ENCODE measurements around the gene TSG101.

TSG101 gene

GRCh38 chr11:18490319-18490718, 36.4 kb downstream of the TSG101 start:
- no peak overlapping the region for H3K4me3 ChIP-seq (ENCODE audit: low read depth, low read length)
- POLR2A ChIA-PET: no interaction called here
- no peak overlapping the region for H3K27ac ChIP-seq (ENCODE audit: extremely low read depth, low read depth, low read length)
- H3K4me1 ChIP-seq (ENCODE audit: control insufficient read depth, insufficient read depth, low read length): peaks cover 8% of the 10 kb centered on the region; the same call in 1 of the 2 replicates
- CTCF ChIA-PET: no interaction called here
- H3K36me3 ChIP-seq (ENCODE audit: control insufficient read depth in 2 of 2, insufficient read depth in 1 of 2, low read length in 2 of 2): peaks cover 0 to 43% of the 10 kb centered on the region in 2 experiments; a peak in 1 of 3 replicates
- no peaks in the 10 kb centered on the region for H3K9me3 ChIP-seq (ENCODE audit: control insufficient read depth, insufficient read depth, low read depth, low read length)
- TF ChIP-seq OVOL3 (tag by site-specific recombination; IDR thresholded peaks at IDR 0.05) (no peak), GLI2 (tag by site-specific recombination; IDR thresholded peaks at IDR 0.05; ENCODE audit: borderline replicate concordance, low read depth) (no peak), SP3 (tag by site-specific recombination; IDR thresholded peaks at IDR 0.05) (no peak), ZNF548 (tag by site-specific recombination; IDR thresholded peaks at IDR 0.05) (no peak), ZNF174 (tag by site-specific recombination; IDR thresholded peaks at IDR 0.05) (no peak), ZNF48 (tag by site-specific recombination; IDR thresholded peaks at IDR 0.05) (no peak), ZNF362 (tag by site-specific recombination; IDR thresholded peaks at IDR 0.05) (no peak), TCF7L2 (IDR thresholded peaks at IDR 0.05; ENCODE audit: borderline replicate concordance, low read depth, low read length) (no peak), ZSCAN4 (tag by site-specific recombination; IDR thresholded peaks at IDR 0.05) (no peak), ZNF211 (tag by site-specific recombination; IDR thresholded peaks at IDR 0.05; ENCODE audit: low read depth) (no peak), ZSCAN23 (tag by site-specific recombination; IDR thresholded peaks at IDR 0.05) (no peak), ZNF175 (tag by site-specific recombination; IDR thresholded peaks at IDR 0.05) (no peak), ZNF529 (tag by site-specific recombination; IDR thresholded peaks at IDR 0.05; ENCODE audit: insufficient replicate concordance) (no peak), ZFHX2 (tag by site-specific recombination; conservative IDR thresholded peaks at IDR 0.05) (no peak), ZNF132 (tag by site-specific recombination; IDR thresholded peaks at IDR 0.05; ENCODE audit: borderline replicate concordance) (no peak), ZEB2 (tag by site-specific recombination; IDR thresholded peaks at IDR 0.05) (no peak)
- TF ChIP-seq, protein P1, sequence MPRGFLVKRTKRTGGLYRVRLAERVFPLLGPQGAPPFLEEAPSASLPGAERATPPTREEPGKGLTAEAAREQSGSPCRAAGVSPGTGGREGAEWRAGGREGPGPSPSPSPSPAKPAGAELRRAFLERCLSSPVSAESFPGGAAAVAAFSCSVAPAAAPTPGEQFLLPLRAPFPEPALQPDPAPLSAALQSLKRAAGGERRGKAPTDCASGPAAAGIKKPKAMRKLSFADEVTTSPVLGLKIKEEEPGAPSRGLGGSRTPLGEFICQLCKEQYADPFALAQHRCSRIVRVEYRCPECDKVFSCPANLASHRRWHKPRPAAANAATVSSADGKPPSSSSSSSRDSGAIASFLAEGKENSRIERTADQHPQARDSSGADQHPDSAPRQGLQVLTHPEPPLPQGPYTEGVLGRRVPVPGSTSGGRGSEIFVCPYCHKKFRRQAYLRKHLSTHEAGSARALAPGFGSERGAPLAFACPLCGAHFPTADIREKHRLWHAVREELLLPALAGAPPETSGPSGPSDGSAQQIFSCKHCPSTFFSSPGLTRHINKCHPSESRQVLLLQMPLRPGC (tag by site-specific recombination; IDR thresholded peaks at IDR 0.05): no peak
- TF ChIP-seq, protein P2, sequence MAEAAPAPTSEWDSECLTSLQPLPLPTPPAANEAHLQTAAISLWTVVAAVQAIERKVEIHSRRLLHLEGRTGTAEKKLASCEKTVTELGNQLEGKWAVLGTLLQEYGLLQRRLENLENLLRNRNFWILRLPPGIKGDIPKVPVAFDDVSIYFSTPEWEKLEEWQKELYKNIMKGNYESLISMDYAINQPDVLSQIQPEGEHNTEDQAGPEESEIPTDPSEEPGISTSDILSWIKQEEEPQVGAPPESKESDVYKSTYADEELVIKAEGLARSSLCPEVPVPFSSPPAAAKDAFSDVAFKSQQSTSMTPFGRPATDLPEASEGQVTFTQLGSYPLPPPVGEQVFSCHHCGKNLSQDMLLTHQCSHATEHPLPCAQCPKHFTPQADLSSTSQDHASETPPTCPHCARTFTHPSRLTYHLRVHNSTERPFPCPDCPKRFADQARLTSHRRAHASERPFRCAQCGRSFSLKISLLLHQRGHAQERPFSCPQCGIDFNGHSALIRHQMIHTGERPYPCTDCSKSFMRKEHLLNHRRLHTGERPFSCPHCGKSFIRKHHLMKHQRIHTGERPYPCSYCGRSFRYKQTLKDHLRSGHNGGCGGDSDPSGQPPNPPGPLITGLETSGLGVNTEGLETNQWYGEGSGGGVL (tag by site-specific recombination; IDR thresholded peaks at IDR 0.05): no peak

GRCh38 chr11:18485913-18486528, 40.7 kb downstream of the TSG101 start:
- H3K4me3 ChIP-seq (ENCODE audit: low read depth, low read length): no peak overlapping the region
- H3K9me3 ChIP-seq (ENCODE audit: control insufficient read depth, insufficient read depth, low read depth, low read length): no peaks in the 10 kb centered on the region
- no peak overlapping the region for H3K27ac ChIP-seq (ENCODE audit: extremely low read depth, low read depth, low read length)
- POLR2A ChIA-PET: no interaction called here
- H3K36me3 ChIP-seq (ENCODE audit: control insufficient read depth in 2 of 2, insufficient read depth in 1 of 2, low read length in 2 of 2): peaks cover 6 to 68% of the 10 kb centered on the region in 2 experiments
- H3K4me1 ChIP-seq (ENCODE audit: control insufficient read depth, insufficient read depth, low read length): no peaks in the 10 kb centered on the region
- CTCF ChIA-PET: no interaction called here
- TF ChIP-seq PRDM6 (tag by site-specific recombination; IDR thresholded peaks at IDR 0.05): no peak
- no peak for TF ChIP-seq ZFHX2 (tag by site-specific recombination; conservative IDR thresholded peaks at IDR 0.05)
- TF ChIP-seq ZNF792 (tag by site-specific recombination; IDR thresholded peaks at IDR 0.05): no peak
- TF ChIP-seq, protein P3, sequence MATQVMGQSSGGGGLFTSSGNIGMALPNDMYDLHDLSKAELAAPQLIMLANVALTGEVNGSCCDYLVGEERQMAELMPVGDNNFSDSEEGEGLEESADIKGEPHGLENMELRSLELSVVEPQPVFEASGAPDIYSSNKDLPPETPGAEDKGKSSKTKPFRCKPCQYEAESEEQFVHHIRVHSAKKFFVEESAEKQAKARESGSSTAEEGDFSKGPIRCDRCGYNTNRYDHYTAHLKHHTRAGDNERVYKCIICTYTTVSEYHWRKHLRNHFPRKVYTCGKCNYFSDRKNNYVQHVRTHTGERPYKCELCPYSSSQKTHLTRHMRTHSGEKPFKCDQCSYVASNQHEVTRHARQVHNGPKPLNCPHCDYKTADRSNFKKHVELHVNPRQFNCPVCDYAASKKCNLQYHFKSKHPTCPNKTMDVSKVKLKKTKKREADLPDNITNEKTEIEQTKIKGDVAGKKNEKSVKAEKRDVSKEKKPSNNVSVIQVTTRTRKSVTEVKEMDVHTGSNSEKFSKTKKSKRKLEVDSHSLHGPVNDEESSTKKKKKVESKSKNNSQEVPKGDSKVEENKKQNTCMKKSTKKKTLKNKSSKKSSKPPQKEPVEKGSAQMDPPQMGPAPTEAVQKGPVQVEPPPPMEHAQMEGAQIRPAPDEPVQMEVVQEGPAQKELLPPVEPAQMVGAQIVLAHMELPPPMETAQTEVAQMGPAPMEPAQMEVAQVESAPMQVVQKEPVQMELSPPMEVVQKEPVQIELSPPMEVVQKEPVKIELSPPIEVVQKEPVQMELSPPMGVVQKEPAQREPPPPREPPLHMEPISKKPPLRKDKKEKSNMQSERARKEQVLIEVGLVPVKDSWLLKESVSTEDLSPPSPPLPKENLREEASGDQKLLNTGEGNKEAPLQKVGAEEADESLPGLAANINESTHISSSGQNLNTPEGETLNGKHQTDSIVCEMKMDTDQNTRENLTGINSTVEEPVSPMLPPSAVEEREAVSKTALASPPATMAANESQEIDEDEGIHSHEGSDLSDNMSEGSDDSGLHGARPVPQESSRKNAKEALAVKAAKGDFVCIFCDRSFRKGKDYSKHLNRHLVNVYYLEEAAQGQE (tag by site-specific recombination; IDR thresholded peaks at IDR 0.05): no peak
- no peak for TF ChIP-seq ZNF132 (tag by site-specific recombination; IDR thresholded peaks at IDR 0.05; ENCODE audit: borderline replicate concordance)
- no peak for TF ChIP-seq GLI4 (tag by site-specific recombination; IDR thresholded peaks at IDR 0.05)
